Germinal center (tissue), 1 donor: ENCODE data around the gene PIWIL4.
"Not testable (repeated sequence)": the region's sequence is repeated elsewhere in the genome, so short reads cannot be mapped to it uniquely, and the experiment has no call there.

Experiments
- DNase-seq: peaks from one replicate; pipeline ENCODE4 v3.0.0; 2012; ENCODE audit warnings: mixed read lengths, low spot score

Gene PIWIL4

GRCh38 chr11:94585399-94585798, 18.2 kb downstream of the PIWIL4 start:
- no peak for DNase-seq

- DNase-seq, result no peak
Measured at GRCh38 chr11:94586546-94586945, 19.4 kb downstream of the PIWIL4 start.

- DNase-seq, result no peak
Measured at GRCh38 chr11:94586978-94587377, 19.8 kb downstream of the PIWIL4 start.

GRCh38 chr11:94588366-94588942, 21.3 kb downstream of the PIWIL4 start:
- DNase-seq, result no peak

- no peak for DNase-seq
Measured at GRCh38 chr11:94590352-94591041, 23.3 kb downstream of the PIWIL4 start.

GRCh38 chr11:94593030-94593429, 25.9 kb downstream of the PIWIL4 start:
- no peak for DNase-seq

- DNase-seq, result peak; percentile 5
Measured at GRCh38 chr11:94595076-94595475, 27.9 kb downstream of the PIWIL4 start.

GRCh38 chr11:94597896-94598295, 30.7 kb downstream of the PIWIL4 start:
- no peak for DNase-seq

- no peak for DNase-seq
Measured at GRCh38 chr11:94599510-94599909, 32.3 kb downstream of the PIWIL4 start.

GRCh38 chr11:94602430-94603372, 35.5 kb downstream of the PIWIL4 start:
- DNase-seq, result no peak

- DNase-seq, result no peak
Measured at GRCh38 chr11:94603587-94603986, 36.4 kb downstream of the PIWIL4 start.

GRCh38 chr11:94604482-94604881, 37.3 kb downstream of the PIWIL4 start:
- no peak for DNase-seq

- no peak for DNase-seq
Measured at GRCh38 chr11:94613120-94613519, 46.0 kb downstream of the PIWIL4 start.

GRCh38 chr11:94623120-94623735, 56.1 kb downstream of the PIWIL4 start:
- DNase-seq, result peak; percentile 49

- DNase-seq, result not testable (repeated sequence)
Measured at GRCh38 chr11:94625422-94625821, 58.3 kb downstream of the PIWIL4 start.

GRCh38 chr11:94627003-94627560, 59.9 kb downstream of the PIWIL4 start:
- DNase-seq, result not testable (repeated sequence)

- no peak for DNase-seq
Measured at GRCh38 chr11:94629741-94630140, 62.6 kb downstream of the PIWIL4 start.

- no peak for DNase-seq
Measured at GRCh38 chr11:94630221-94630620, 63.1 kb downstream of the PIWIL4 start.

- DNase-seq, result no peak
Measured at GRCh38 chr11:94632356-94632755, 65.2 kb downstream of the PIWIL4 start.

- no peak for DNase-seq
Measured at GRCh38 chr11:94635072-94635471, 67.9 kb downstream of the PIWIL4 start.

- no peak for DNase-seq
Measured at GRCh38 chr11:94636388-94636949, 69.3 kb downstream of the PIWIL4 start.
